OCI-LY1 (cell line): ENCODE measurements around the gene PLAAT2.

Source experiments
- H2AFZ ChIP-seq: fragments of 200-600 bp; sonication (generic), shearing (Covaris generic); 2 replicates; pipeline ENCODE4 v1.6.0; 2014; ENCODE audit warnings: antibody characterized with exemption, mild to moderate bottlenecking, low read length
- H3F3A ChIP-seq: fragments of 200-600 bp; sonication (generic), shearing (Covaris generic); 2 replicates; pipeline ENCODE4 v1.6.0; 2014; ENCODE audit warnings: mild to moderate bottlenecking, antibody characterized with exemption, low read length, moderate library complexity; ENCODE audit not compliant: insufficient read depth
- H3K27ac ChIP-seq: fragments of 200-600 bp; sonication (generic); 2 replicates; pipeline ENCODE4 v1.5.1; 2014; ENCODE audit warnings: low read length, mixed run types, mild to moderate bottlenecking, low read depth; ENCODE audit not compliant: poor library complexity, severe bottlenecking
- H3K27me3 ChIP-seq: fragments of 200-600 bp; sonication (generic); 2 replicates; pipeline ENCODE4 v1.6.0; 2014; ENCODE audit warnings: antibody characterized with exemption, mild to moderate bottlenecking, low read length, moderate library complexity; ENCODE audit not compliant: insufficient read depth
- H3K36me3 ChIP-seq: fragments of 200-600 bp; sonication (generic); 2 replicates; pipeline ENCODE4 v1.6.1; 2014; ENCODE audit warnings: mild to moderate bottlenecking, antibody characterized with exemption, low read length, moderate library complexity, mixed read lengths; ENCODE audit not compliant: insufficient read depth
- H3K4me1 ChIP-seq: fragments of 200-600 bp; sonication (generic); 2 replicates; pipeline ENCODE4 v1.5.1; 2014; ENCODE audit warnings: mild to moderate bottlenecking, low read length, moderate library complexity; ENCODE audit not compliant: insufficient read depth, severe bottlenecking
- H3K4me2 ChIP-seq: fragments of 200-600 bp; sonication (generic), shearing (Covaris generic); 2 replicates; pipeline ENCODE4 v1.6.1; 2014; ENCODE audit warnings: low read length
- H3K4me3 ChIP-seq: fragments of 200-600 bp; sonication (generic); 2 replicates; pipeline ENCODE4 v1.5.1; 2014; ENCODE audit warnings: low read length, low read depth, mild to moderate bottlenecking, mixed read lengths; ENCODE audit not compliant: poor library complexity, severe bottlenecking
- H3K79me2 ChIP-seq: fragments of 200-600 bp; shearing (Covaris generic); 2 replicates; pipeline ENCODE4 v1.6.1; 2016; ENCODE audit warnings: mixed run types, low read length, mixed read lengths; ENCODE audit not compliant: insufficient read depth
- H3K9ac ChIP-seq: fragments of 200-600 bp; sonication (generic), shearing (Covaris generic); 2 replicates; pipeline ENCODE4 v1.6.1; 2014; ENCODE audit warnings: mild to moderate bottlenecking, low read length, mixed read lengths
- H3K9me2 ChIP-seq: fragments of 200-600 bp; sonication (generic), shearing (Covaris generic); 2 replicates; pipeline ENCODE4 v1.6.1; 2014; ENCODE audit warnings: low read depth, mild to moderate bottlenecking, low read length, mixed read lengths
- H3K9me3 ChIP-seq: fragments of 200-600 bp; shearing (Covaris generic); 2 replicates; pipeline ENCODE4 v1.6.1; 2014; ENCODE audit warnings: low read length, mixed read lengths
- H4K20me1 ChIP-seq: fragments of 200-600 bp; sonication (generic), shearing (Covaris generic); 2 replicates; pipeline ENCODE4 v1.6.0; 2016; ENCODE audit warnings: mild to moderate bottlenecking, low read length; ENCODE audit not compliant: insufficient read depth
- CTCF ChIP-seq: fragments of 200-600 bp; sonication (generic), shearing (Covaris generic); IDR thresholded peaks from 2 replicates; pipeline ENCODE4 v1.5.1; 2017; ENCODE audit warnings: mild to moderate bottlenecking, antibody characterized with exemption, low read length, moderate library complexity, mixed read lengths
- EZH2 ChIP-seq: fragments of 200-600 bp; sonication (generic), shearing (Covaris generic); IDR thresholded peaks from 2 replicates; pipeline ENCODE4 v1.8.0; 2017; ENCODE audit warnings: borderline replicate concordance, mixed run types, mild to moderate bottlenecking, antibody characterized with exemption, low read length, moderate library complexity, mixed read lengths

The PLAAT2 gene

DNA sequence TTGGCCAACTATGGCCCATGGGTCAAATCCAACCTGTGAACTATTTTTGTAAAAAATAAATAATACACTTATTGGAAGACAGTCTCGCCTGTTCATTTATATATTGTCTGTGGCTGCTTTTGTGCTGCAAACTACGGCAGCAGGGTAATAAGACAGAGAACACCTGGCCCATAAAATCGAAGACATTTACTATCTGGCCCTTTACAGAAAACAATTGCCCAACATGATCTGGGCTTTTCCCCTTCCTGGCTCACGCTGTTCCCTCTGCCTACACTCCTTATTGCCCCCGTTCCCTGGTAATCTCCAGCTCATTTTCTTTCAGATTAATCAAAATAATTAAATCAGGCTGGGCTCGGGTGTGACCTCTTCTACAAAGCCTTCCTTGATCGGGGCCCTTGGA, 5.6 kb downstream of the PLAAT2 start:
- Histone ChIP-seq H4K20me1 (no peaks in the 10 kb centered on the region), H3K4me3 (no peak overlapping the region), H3K9me2 (no peaks in the 10 kb centered on the region), H3K27ac (no peak overlapping the region), H3K27me3 (no peaks in the 10 kb centered on the region), H3F3A (no peaks in the 10 kb centered on the region), H3K4me2 (no peak overlapping the region), H3K9me3 (no peaks in the 10 kb centered on the region), H3K79me2 (no peaks in the 10 kb centered on the region), H2AFZ (no peak overlapping the region), H3K4me1 (peaks cover 34% of the 10 kb centered on the region), H3K9ac (no peak overlapping the region), H3K36me3 (no peaks in the 10 kb centered on the region)
- TF ChIP-seq EZH2 (no peak), CTCF (no peak)

DNA sequence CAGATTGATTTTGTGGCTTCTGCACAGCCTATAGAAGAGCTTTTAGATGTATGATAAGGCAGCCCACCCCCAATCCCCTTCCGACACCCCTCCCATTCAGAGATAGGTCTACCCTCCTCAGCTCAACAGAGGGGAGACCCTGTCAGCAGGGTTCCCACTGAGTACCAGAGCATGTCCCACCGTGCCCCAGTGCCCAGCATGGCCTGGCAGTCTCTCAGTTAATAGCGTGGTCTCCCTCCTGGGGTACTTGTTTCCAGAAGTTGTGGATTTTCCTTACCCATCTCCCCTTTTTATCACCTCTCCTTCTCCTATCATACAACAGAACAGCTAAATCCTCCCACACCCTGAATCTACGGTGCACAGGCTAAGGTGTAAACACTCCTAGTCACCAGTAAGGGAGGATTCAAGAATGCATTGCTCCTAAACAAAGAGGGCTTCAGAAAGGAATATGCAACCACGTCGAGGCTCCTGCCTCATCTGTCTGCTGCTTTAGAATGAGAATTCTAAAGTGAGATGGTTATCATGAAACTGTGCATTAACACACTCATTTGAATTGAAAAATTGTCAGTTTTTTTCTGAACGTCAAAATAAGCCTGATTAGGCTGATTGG, 6.7 kb downstream of the PLAAT2 start:
- H3K4me1 ChIP-seq, result peaks cover 34% of the 10 kb centered on the region
- H3K4me3 ChIP-seq, result no peak overlapping the region
- no peak overlapping the region for H3K9ac ChIP-seq
- H3K36me3 ChIP-seq, result no peaks in the 10 kb centered on the region
- H3K4me2 ChIP-seq, result no peak overlapping the region
- H3K27ac ChIP-seq, result no peak overlapping the region
- TF ChIP-seq EZH2 (no peak), CTCF (no peak)
- no peaks in the 10 kb centered on the region for H3K9me3 ChIP-seq
- no peaks in the 10 kb centered on the region for H3K79me2 ChIP-seq
- H3K27me3 ChIP-seq, result no peaks in the 10 kb centered on the region
- H3F3A ChIP-seq, result no peaks in the 10 kb centered on the region
- no peaks in the 10 kb centered on the region for H3K9me2 ChIP-seq
- no peaks in the 10 kb centered on the region for H4K20me1 ChIP-seq
- no peak overlapping the region for H2AFZ ChIP-seq

- H3K36me3 ChIP-seq, result no peaks in the 10 kb centered on the region
- no peak overlapping the region for H2AFZ ChIP-seq
- H3K79me2 ChIP-seq, result no peaks in the 10 kb centered on the region
- H3K4me3 ChIP-seq, result no peak overlapping the region
- no peak overlapping the region for H3K9ac ChIP-seq
- no peaks in the 10 kb centered on the region for H3F3A ChIP-seq
- no peaks in the 10 kb centered on the region for H3K9me3 ChIP-seq
- H3K27ac ChIP-seq, result no peak overlapping the region
- no peak overlapping the region for H3K4me2 ChIP-seq
- peaks cover 25% of the 10 kb centered on the region for H3K4me1 ChIP-seq
- H3K9me2 ChIP-seq, result no peaks in the 10 kb centered on the region
- no peaks in the 10 kb centered on the region for H3K27me3 ChIP-seq
- no peaks in the 10 kb centered on the region for H4K20me1 ChIP-seq
- TF ChIP-seq CTCF (no peak), EZH2 (no peak)
Measured at GRCh38 chr11:63554877-63555223, 8.3 kb downstream of the PLAAT2 start.
